GM03348 (cell line): ENCODE measurements around the gene CACHD1.

Source experiments
- DNase-seq: peaks from one replicate; pipeline ENCODE4 v3.0.0; 2012; ENCODE audit warnings: low spot score

The CACHD1 gene

GRCh38 chr1:64473367-64473766 is 3.4 kb downstream of the CACHD1 start:
- no peak for DNase-seq

DNA sequence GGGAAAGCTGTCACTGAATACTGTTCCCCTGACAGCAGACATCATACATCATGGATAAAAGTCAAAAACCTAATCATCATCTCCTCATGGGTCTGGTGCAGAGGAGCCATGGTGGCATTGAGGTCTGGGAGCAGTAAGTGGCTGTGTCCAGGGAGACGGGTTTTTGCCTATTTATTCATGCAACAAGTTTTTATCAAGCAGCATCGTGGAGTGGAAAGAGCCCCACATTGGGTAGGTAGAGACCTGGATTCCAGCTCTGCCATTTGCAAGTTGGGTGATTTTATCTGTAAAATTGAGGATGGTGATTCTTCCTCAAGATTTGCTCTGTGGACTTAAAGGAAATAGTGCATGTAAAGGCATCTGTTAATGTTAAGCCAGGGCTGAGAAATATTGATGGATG is 4.2 kb downstream of the CACHD1 start:
- DNase-seq, result no peak

DNA sequence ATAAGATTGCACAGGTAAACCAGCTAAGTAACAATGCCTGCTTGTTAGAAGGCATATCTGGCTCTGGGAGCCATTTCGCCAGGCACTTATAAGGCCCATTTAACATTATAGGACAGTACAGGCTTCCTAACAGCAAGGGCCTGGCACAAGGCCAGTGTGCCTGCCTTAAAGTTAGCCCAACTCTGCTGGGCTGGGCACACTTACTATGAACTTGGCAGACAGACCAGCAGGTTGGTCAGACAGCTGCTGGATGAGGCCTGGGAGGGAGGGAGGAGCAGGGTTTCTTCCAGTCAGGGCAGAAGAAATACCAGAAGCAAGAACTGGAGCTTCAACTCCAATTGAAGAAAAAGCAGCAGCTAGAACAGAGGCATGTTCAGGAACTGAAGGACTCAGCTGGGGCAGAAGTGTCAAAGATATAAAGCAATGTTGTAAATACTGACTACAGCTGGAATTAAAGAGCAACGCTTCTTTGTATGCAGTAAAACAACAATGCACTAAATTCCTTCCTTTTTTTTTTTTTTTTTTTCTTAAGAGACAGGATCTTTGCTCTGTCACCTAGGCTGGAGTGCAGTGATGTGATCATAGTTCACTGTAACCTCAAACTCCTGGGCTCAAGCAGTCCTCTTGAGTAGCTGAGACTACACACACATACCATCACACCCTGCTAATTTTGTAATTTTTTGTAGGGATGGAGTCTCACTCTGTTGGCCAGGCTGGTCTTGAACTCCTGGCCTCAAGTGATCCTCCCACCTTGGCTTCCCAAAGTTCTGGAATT is 4.9 kb downstream of the CACHD1 start:
- DNase-seq, result peak; percentile 10

DNA sequence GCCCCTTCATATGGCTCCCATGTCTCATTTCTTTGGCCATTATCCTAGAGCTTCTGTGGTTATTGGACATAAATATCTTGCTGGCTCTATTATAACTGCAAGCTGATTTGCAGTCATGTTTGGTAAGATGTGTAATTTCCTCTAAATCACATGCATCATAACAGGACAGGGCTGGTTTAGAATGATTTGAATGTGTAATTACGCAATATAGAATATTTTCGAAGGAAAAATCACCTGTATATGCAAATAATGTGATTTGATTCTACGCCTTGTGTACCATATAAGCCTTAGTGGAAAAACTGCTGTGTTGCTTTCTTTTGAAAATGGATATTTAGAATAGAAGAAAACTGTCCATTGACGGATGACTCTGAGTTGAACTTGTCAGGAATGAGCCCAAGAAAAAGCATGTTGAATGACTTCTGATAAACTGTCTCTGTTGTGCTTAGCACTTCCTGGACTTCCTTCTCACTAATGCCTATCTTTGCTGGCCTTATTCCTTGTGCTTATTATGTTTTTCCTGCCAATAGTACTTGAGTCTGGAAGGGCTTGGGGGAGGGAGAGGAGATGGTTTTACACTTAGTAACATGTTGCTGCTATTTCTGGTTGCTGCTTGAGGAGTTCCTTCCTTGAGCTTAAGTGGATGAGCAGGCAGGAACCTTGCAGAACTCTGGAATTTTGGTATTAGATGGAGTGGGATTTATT is 6.5 kb downstream of the CACHD1 start:
- DNase-seq, result peak; percentile 83

GRCh38 chr1:64478594-64479470 is 8.9 kb downstream of the CACHD1 start:
- no peak for DNase-seq

DNA sequence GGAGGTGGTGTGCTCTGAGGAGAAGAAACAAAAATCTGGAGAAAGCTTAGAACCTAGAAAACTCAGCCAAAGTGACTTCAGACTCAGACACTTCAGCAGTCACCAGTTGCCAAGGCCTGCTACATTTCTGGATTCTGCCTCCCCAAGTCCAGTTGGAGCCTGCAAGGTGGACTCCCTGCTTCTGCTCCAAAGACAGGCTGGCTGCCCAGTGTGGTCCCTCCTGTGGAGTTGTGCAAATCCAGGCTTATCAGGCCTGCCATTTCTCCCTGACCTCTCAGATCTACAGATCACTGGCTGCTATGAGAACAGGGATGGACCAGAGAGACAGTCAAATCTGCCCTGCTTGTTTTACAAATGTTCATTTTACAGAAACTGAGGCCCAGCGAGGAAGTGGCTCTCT is 9.9 kb downstream of the CACHD1 start:
- DNase-seq, result no peak

- no peak for DNase-seq
Observed at GRCh38 chr1:64480999-64481772, 11.3 kb downstream of the CACHD1 start.

- no peak for DNase-seq
Observed at GRCh38 chr1:64482128-64482527, 12.2 kb downstream of the CACHD1 start.

DNA sequence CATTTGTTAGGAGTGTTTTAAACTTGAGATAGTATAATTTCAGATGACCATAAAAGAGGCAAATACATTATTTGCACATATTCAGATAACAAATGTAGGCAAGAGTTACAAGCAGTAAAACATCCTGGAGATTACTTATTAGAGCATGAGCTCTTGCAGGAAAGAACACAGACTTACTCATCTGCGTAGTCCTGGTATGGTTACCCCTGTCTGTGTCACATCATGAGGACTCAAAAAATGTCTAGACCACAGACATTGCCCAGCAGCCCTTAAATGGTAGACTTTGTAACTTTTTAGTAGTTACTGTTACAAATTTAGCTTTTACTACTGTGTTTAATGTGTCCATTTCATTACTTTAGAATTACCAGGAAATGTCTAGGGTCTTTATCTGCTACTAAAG is 12.8 kb downstream of the CACHD1 start:
- peak; percentile 24 for DNase-seq

DNA sequence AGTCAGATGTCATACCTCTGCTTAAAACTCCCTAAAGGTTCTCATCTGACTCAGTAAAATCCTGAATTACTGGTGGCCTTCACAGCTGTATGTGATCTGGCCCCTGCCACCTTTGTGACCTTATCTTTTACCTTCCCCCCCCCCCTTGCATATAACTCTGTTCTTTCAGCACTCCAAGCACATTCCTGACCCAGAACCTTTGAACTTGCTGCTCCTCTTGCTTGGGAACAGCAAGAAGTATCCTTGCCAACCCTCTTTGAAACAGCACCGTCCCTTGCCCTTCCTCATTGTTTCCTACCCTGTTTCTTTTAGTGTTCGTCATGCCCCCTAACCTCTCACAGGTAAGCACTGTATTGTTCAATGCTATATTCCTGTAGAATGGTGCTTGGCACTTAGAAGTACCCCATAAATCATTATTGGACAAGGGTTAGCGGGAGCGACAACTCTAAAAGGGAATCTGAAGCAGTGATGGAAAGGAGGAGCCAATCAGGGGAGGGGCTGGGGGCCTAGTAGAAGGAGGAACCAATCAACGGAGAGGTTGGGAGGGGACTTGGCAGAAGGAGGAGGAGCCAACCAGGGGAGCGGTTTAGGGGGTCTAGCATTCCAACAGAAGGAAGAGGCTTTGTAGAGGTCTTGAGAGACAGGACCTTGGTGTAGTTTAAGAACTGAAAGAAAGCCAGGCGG is 13.9 kb downstream of the CACHD1 start:
- DNase-seq, result no peak

- DNase-seq, result no peak
Observed at GRCh38 chr1:64484651-64485050, 14.7 kb downstream of the CACHD1 start.

DNA sequence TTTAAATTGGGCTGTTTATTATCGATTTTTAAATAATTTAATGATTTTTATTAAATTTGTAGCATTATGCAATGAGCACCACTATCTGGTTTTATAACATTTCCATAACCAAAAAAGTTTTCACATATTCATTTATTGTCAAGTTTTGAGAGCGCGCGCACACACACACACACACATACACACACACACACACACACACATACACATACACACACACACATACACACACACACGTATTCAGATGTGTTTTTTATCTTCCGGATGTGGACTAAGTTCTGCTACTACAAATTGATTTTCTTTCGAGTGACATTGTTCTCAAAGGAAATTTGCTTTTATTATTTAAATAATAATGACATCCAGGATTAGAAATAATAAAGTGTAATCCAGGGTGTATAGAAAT is 16.3 kb downstream of the CACHD1 start:
- DNase-seq, result no peak

DNA sequence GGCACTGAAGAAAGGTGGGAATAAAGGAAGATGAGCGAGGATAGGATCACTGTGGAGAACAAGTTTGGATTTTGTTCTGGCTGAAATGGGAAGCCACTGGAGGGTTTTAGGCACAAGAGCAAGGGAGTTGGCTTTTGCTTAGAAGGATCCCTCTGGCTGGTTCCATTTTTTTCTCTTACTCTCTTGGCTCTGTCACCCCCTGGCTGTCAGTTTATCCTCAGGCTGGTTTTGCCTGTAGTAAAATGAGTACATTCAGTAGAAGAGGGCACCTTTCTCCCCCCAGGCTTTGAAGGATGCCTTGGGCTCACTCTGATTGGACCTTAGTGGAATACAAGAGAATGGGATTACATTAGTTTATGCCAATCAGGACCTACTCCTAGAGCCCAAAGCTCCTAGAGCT is 17.1 kb downstream of the CACHD1 start:
- DNase-seq, result no peak

- no peak for DNase-seq
Observed at GRCh38 chr1:64488862-64489261, 18.9 kb downstream of the CACHD1 start.

- DNase-seq, result no peak
Observed at GRCh38 chr1:64489707-64490106, 19.8 kb downstream of the CACHD1 start.

- no peak for DNase-seq
Observed at GRCh38 chr1:64490213-64490818, 20.4 kb downstream of the CACHD1 start.

DNA sequence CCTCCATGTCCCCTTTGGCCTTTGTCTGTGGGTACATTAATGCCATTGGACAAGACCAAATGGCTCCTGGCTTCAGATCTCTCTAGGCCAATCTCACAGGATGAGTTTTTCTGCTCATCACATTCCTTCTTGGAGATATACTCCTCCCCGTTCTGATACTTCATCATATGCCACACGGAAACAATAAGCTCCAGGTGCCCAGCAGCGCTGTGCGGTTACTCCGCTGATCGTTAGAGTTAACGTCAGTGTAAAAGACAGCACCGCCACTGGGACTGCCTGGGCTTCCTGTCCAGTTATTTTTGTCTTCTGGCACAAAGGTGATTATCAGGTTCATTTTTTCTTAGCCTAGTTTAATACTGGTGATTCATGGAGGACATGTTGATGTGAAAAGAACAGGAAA is 22.5 kb downstream of the CACHD1 start:
- DNase-seq, result no peak

DNA sequence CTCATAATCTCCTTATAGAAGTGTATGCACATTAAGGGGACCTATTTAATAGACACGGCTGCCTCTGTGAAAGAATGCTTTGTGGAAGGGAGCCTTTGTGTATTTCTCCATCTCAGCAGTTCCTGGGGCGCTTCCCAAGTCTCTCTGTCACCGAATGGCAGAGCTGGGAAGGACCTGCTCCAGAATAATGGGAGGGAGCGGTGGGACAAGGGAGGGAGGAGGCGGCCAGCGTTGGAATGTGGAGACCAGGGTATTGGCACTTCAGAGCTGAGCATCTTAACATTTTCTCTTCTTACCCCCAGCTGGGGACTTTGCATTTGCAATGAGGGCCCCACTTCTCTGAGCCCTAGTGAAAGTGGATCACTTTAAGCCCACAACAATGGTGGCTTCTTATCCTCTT is 23.9 kb downstream of the CACHD1 start:
- no peak for DNase-seq

DNA sequence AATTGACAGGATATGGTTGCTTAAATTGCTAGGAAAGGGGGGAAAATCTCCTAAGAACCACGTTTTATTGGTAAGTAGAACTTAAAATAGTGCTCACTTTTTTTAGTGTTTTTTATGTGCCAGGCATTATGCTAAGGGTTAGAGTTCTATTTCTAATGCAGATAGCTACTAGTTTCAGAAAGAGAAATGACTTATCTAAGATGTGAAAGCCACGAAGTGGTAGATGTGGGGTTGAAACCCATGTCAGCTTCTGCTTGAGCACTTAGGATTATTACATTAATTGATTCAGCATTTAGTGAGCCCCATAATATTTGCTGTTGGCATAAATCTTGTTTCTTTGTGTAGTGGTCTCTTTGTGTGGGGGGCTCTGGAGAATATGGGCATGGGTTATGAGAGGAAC is 24.7 kb downstream of the CACHD1 start:
- DNase-seq, result no peak

DNA sequence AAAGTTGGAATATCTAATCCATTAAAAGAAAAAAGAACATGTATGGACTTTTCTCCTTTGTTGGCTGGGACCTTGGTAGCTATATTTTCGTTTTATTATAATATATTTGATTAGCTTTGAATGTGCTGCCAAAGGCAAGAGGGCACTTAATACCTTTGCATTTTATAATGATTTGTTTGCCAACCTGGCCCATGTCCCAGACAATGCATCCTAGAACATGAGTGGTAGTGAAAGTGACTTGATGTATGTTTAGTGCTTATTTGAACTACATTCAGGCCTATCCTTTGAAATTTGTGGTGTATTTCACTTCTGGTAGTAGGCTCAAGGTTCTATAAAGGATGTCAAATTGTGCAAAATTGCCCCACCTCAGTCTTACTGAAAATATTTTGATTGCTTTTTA is 25.9 kb downstream of the CACHD1 start:
- no peak for DNase-seq

GRCh38 chr1:64496606-64497005 is 26.7 kb downstream of the CACHD1 start:
- no peak for DNase-seq
